Adrenal gland (tissue), 19 donors: Measurements from ENCODE around the gene LCE6A. TPM values are rescaled to one million over a fixed set of nuclear protein-coding genes. Genes with fewer than 3 reads are reported as not detected.

Experiments
- DNase-seq, 7 donors: peaks; one replicate each; pipeline ENCODE4 v3.0.0-alpha.2; 2019 to 2020
- H3K27ac ChIP-seq, 5 donors: fragments of 200-600 bp; sonication (generic) in 4 of 5; 1 replicate in 3 of 5; 2 replicates in 2 of 5; pipeline versions ENCODE4 v1.5.1 to v1.8.0; 2016 to 2020; ENCODE audit warnings: mild to moderate bottlenecking in 1 of 5
- H3K27me3 ChIP-seq: fragments of 200-600 bp; 2 replicates; pipeline ENCODE4 v1.8.0; 2021
- H3K36me3 ChIP-seq, 2 donors: fragments of 200-600 bp; replicated peaks in 1 of 2; 1 replicate in 1 of 2; 2 replicates in 1 of 2; pipeline versions ENCODE4 v1.5.1 to v1.8.0; 2018 to 2022
- H3K4me1 ChIP-seq, 2 donors: fragments of 200-600 bp; replicated peaks in 1 of 2; 1 replicate in 1 of 2; 2 replicates in 1 of 2; pipeline versions ENCODE4 v1.5.1 to v1.8.0; 2018 to 2021
- H3K4me3 ChIP-seq, 4 donors: fragments of 200-600 bp; sonication (generic) in 3 of 4; one replicate each; pipeline ENCODE4 v1.5.1; 2016 to 2018
- H3K9me3 ChIP-seq, 3 donors: fragments of 200-600 bp; sonication (generic) in 1 of 3; replicated peaks in 1 of 3; 1 replicate in 2 of 3; 2 replicates in 1 of 3; pipeline versions ENCODE4 v1.5.1 to v1.8.0; 2016 to 2021
- POLR2A ChIP-seq, 2 donors: fragments of 450-650 bp; IDR thresholded peaks; one replicate each; pipeline ENCODE4 v1.6.1; 2017; ENCODE audit warnings: antibody characterized with exemption in 2 of 2, mild to moderate bottlenecking in 2 of 2, moderate library complexity in 1 of 2
- WGBS, 4 donors: extraction: QIAGEN DNeasy Blood & Tissue Kit in 2 of 4; methylation state at CpG; one replicate each; pipeline versions ENCODE4 v1.1.5 to v1.1.7; 2013 to 2017; 5-methylcytosine and 5-hydroxymethylcytosine counted together
- intact Hi-C, 2 donors: fragments of 100-400 bp; cut with DNase I; formaldehyde crosslinking; loops; one replicate each; pipeline versions ENCODE4 v1.14.1 to v1.15.0; 2022 to 2023
- long read RNA-seq, 10 donors: library from polyadenylated mRNA in 3 of 10; unstranded in 2 of 10; stranded (forward) in 1 of 10; transcript quantifications; one replicate each; pipeline ENCODE4 v2.0.0 and lab custom pipeline, GENCODE V29; 2021 to 2026
- polyA plus RNA-seq, 3 donors: library from polyadenylated mRNA; stranded (reverse); fragments of 200-250 nt in 2 of 3; fragments of 350-450 nt in 1 of 3; fragmentation: Illumina TruSeq in 1 of 3; extraction: RNeasy Lipid Tissue Mini Kit (QIAGEN cat#74804) in 1 of 3; gene quantifications; one replicate each; pipeline ENCODE4 v1.2.3, GENCODE V29; 2013 to 2014
- total RNA-seq, 9 donors: library from RNA; depleted of rRNA in 4 of 9; stranded (reverse); fragments of >200 nt in 4 of 9; fragments of 120-200 nt in 1 of 9; fragmentation: NEBNext Ultra II Directional in 1 of 9; extraction: Animal tissue kit (Norgen Biotek cat#: 25700) in 1 of 9; gene quantifications; one replicate each; pipeline versions ENCODE4 v1.1.0 to v1.2.4, GENCODE V29; 2013 to 2023
- TF ChIP-seq, protein P1 (sequence below), 6 experiments: fragments of 450-650 bp in 4 of 6; fragments of 200-600 bp in 2 of 6; sonication (generic) in 1 of 6; IDR thresholded peaks; 1 replicate in 5 of 6; 2 replicates in 1 of 6; pipeline versions ENCODE4 v1.5.1 to v1.8.0; 2016 to 2021; ENCODE audit warnings: antibody characterized with exemption in 6 of 6, mild to moderate bottlenecking in 2 of 6, moderate library complexity in 1 of 6
- donor health status: healthy with polysubstance abuse.
- donor health status: Bipolar disorder and iron deficiency.
- donor health status: DM: yes; HTN: yes; CAD: no.
- donor health status: DM: no; HTN: no; CAD: no.
- donor health status: DM: no; HTN: no; CAD: no.
- donor health status: DM: yes; HTN: yes; CAD: no.

The LCE6A gene, protein sequence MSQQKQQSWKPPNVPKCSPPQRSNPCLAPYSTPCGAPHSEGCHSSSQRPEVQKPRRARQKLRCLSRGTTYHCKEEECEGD
- not detected for total RNA-seq
- polyA plus RNA-seq, result not detected
- long read RNA-seq, donor 1, result 0 reads
- long read RNA-seq, donor 2, result 0 reads
- long read RNA-seq, donor 3, result 0 reads
- long read RNA-seq, donor 4, result 0 reads
- long read RNA-seq, donor 5, result 0 reads
- long read RNA-seq, donor 6, result 0 reads
- long read RNA-seq, donor 7, result 0 reads
- long read RNA-seq, donor 8, result 0 reads
- long read RNA-seq, donor 9, result 0 reads
- long read RNA-seq, donor 10, result 0 reads

DNA sequence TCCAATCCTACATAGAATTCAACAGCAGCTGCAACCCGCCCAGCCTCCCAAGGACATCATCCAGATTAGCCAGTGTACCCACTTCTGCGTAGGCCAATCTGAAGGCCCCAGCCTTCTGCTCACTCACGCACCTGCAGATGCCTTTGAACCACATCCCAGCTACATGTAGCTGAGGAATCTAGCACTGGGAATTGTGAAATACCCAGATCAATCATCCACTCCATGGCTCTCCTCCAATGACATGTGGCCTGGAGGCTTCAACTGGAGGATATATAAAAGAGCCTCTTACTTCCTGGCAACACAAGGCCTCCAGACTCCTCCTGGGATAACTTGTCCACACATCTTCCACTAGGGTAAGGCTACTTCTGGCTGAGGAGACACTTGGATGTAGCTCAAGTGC is at the start of gene LCE6A:
LCE6A (plus strand) TSS at position 301 of the 400 bp plus-strand sequence. CDS start 665 bp downstream, outside the sequence.
- Histone ChIP-seq H3K27me3 (no peaks in the 10 kb centered on the region), H3K4me1 (no peaks in the 10 kb centered on the region), H3K9me3 (no peaks in the 10 kb centered on the region), H3K27ac (no peak within 1 kb of the TSS), H3K36me3 (no peaks in the 10 kb centered on the region), H3K4me3 (no peak within 1 kb of the TSS)
- intact Hi-C loops, result no loop called here
- no peak for TF ChIP-seq POLR2A (IDR thresholded peaks at IDR 0.05)
- TF ChIP-seq, protein P1, sequence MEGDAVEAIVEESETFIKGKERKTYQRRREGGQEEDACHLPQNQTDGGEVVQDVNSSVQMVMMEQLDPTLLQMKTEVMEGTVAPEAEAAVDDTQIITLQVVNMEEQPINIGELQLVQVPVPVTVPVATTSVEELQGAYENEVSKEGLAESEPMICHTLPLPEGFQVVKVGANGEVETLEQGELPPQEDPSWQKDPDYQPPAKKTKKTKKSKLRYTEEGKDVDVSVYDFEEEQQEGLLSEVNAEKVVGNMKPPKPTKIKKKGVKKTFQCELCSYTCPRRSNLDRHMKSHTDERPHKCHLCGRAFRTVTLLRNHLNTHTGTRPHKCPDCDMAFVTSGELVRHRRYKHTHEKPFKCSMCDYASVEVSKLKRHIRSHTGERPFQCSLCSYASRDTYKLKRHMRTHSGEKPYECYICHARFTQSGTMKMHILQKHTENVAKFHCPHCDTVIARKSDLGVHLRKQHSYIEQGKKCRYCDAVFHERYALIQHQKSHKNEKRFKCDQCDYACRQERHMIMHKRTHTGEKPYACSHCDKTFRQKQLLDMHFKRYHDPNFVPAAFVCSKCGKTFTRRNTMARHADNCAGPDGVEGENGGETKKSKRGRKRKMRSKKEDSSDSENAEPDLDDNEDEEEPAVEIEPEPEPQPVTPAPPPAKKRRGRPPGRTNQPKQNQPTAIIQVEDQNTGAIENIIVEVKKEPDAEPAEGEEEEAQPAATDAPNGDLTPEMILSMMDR (IDR thresholded peaks at IDR 0.05), result no peak
- WGBS, 4 donors, result 81 to 100% (median 84%) methylated on average over 1 to 3 of the region's 3 CpGs
- DNase-seq, result no peak

DNA sequence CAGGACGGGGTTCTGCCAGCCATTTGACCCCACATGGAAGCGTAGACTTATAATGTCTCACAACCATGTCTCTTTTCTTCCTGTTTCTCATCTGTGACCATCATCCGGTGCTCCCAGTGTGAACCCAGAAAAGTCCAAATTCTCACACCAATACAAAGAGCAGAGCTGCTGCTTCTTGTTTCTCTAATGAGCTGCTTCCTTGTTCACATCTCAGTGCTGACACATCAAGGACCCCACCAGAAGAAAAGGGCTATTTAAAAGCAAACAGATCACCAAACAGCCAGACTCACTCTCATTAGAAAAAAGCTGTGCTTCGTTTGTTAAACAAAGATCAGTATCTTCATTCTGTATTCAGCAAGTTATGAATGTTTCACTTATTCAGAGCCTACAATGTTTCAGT is 47.0 kb upstream of the LCE6A start:
- TF ChIP-seq POLR2A (IDR thresholded peaks at IDR 0.05), result no peak
- TF ChIP-seq, protein P1 (IDR thresholded peaks at IDR 0.05), result no peak
- H3K27ac ChIP-seq, result no peak overlapping the region
- DNase-seq, result no peak
- intact Hi-C loops, result no loop called here
- WGBS, 4 donors, result 40 to 57% (median 51%) methylated on average over 4 of the region's 4 CpGs
- no peak overlapping the region for H3K4me3 ChIP-seq
- no peaks in the 10 kb centered on the region for H3K27me3 ChIP-seq
- no peaks in the 10 kb centered on the region for H3K36me3 ChIP-seq
- no peaks in the 10 kb centered on the region for H3K4me1 ChIP-seq
- H3K9me3 ChIP-seq, result no peaks in the 10 kb centered on the region

DNA sequence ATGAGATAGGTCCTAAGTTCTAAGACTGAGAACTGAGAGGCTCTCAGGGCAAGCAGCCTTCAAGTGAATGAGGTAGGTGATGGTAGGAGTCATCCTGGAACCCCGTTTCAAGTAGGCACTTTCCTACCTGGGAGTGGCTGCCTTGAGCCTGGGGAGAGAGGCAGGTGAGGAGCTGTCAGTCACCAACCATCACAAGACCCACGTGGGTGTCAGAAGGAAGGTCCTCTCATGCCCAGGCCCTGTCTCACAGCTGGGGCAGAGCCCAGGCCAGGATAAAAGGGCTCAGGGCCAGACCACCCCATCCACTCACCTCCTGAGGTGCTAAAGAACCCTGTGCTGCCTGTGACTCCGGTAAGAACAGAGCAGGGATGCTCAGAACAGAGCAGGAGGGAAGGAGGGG is 46.2 kb upstream of the LCE6A start, which contains the start of gene LCE1D:
LCE1D (plus strand) TSS at position 301 of the 400 bp plus-strand sequence. CDS start 1,074 bp downstream, outside the sequence.
- H3K27ac ChIP-seq, result no peak within 1 kb of the TSS
- no peak within 1 kb of the TSS for H3K4me3 ChIP-seq
- no peak for DNase-seq
- TF ChIP-seq, protein P1 (IDR thresholded peaks at IDR 0.05), result no peak
- no peak for TF ChIP-seq POLR2A (IDR thresholded peaks at IDR 0.05)
- H3K9me3 ChIP-seq, result no peaks in the 10 kb centered on the region
- no peaks in the 10 kb centered on the region for H3K27me3 ChIP-seq
- intact Hi-C loops, result no loop called here
- H3K36me3 ChIP-seq, result no peaks in the 10 kb centered on the region
- no peaks in the 10 kb centered on the region for H3K4me1 ChIP-seq
- 28 to 41% (median 37%) methylated on average over 3 of the region's 3 CpGs for WGBS, 4 donors

DNA sequence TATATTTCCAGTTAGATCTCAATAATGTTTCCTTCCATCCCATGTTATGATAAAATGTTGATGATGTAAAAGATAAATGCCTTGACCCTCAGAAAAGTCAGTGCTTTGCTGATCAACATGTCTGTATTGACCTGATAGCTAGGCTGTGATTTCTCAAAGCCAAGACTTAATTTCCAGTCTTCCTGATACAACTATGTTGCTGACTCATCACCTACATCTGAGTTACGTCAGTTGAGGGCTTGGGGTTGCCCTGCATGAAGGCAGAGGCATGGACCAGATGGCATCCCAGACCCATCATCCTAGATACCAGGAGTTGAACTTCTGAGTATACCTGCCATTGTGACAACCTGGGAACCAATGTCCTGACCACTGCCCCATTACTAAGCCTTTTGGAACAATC is 41.3 kb upstream of the LCE6A start:
- intact Hi-C loops, result no loop called here
- H3K9me3 ChIP-seq, result no peaks in the 10 kb centered on the region
- WGBS, 4 donors, result 14 to 55% (median 41%) methylated on average over 1 of the region's 1 CpG

More for the DNA sequence above, 41.3 kb upstream of the LCE6A start:
- TF ChIP-seq, protein P1 (IDR thresholded peaks at IDR 0.05), result no peak
- TF ChIP-seq POLR2A (IDR thresholded peaks at IDR 0.05), result no peak
- H3K4me1 ChIP-seq, result no peaks in the 10 kb centered on the region
- H3K27me3 ChIP-seq, result no peaks in the 10 kb centered on the region
- no peaks in the 10 kb centered on the region for H3K36me3 ChIP-seq
- H3K4me3 ChIP-seq, result no peak overlapping the region
- no peak overlapping the region for H3K27ac ChIP-seq
- no peak for DNase-seq
